Measurements from ENCODE around the gene PAX2.

GRCh38 chr10:100736809-100737354 lies 8.5 kb upstream of the PAX2 start:
- TF ChIP-seq CTCF (IDR thresholded peaks at IDR 0.05; ENCODE audit: poor library complexity) = no peak
- TF ChIP-seq EZH2 (IDR thresholded peaks at IDR 0.05; ENCODE audit: borderline replicate concordance) = no peak
- no peak for TF ChIP-seq EZH2phosphoT487 (IDR thresholded peaks at IDR 0.05; ENCODE audit: low read depth, severe bottlenecking, unreplicated experiment)

All from hepatocyte (in vitro differentiated cells).